GM19397 (cell line): ENCODE measurements around the gene EVC.

Experiments
- ATAC-seq: cut with Tn5 transposase; IDR thresholded peaks from one replicate; pipeline ENCODE4 v1.9.1; 2021; ENCODE audit warnings: mild to moderate bottlenecking, moderate library complexity; ENCODE audit not compliant: unreplicated experiment

EVC gene

GRCh38 chr4:5730436-5730835, 19.4 kb downstream of the EVC start:
- no peak for ATAC-seq

- no peak for ATAC-seq
These were observed 20.3 kb downstream of the EVC start for GRCh38 chr4:5730993-5731990.

- ATAC-seq, result no peak
These were observed 21.2 kb downstream of the EVC start for GRCh38 chr4:5732158-5732557.

GRCh38 chr4:5734853-5735252, 23.9 kb downstream of the EVC start:
- ATAC-seq, result no peak

GRCh38 chr4:5735463-5735862, 24.5 kb downstream of the EVC start:
- no peak for ATAC-seq

- ATAC-seq, result no peak
These were observed 27.1 kb downstream of the EVC start for GRCh38 chr4:5738061-5738460.

- no peak for ATAC-seq
These were observed 31.4 kb downstream of the EVC start for GRCh38 chr4:5742388-5742787.

- no peak for ATAC-seq
These were observed 32.0 kb downstream of the EVC start for GRCh38 chr4:5742968-5743367.

GRCh38 chr4:5746250-5746649, 35.2 kb downstream of the EVC start:
- no peak for ATAC-seq

GRCh38 chr4:5746829-5747737, 36.1 kb downstream of the EVC start:
- ATAC-seq, result no peak

- ATAC-seq, result no peak
These were observed 36.9 kb downstream of the EVC start for GRCh38 chr4:5747738-5748375.

- no peak for ATAC-seq
These were observed 38.6 kb downstream of the EVC start for GRCh38 chr4:5749568-5749967.

- no peak for ATAC-seq
These were observed 39.3 kb downstream of the EVC start for GRCh38 chr4:5750052-5750945.

- ATAC-seq, result no peak
These were observed 40.1 kb downstream of the EVC start for GRCh38 chr4:5750946-5751665.

GRCh38 chr4:5751666-5752375, 40.8 kb downstream of the EVC start:
- no peak for ATAC-seq

GRCh38 chr4:5752376-5753184, 41.6 kb downstream of the EVC start:
- ATAC-seq, result no peak

GRCh38 chr4:5753366-5753765, 42.4 kb downstream of the EVC start:
- no peak for ATAC-seq
